OCI-LY3 (cell line): ENCODE results near the gene ACOT11.

ENCODE experiments used
- H2AFZ ChIP-seq: fragments of 200-600, 300-600 bp; shearing (Covaris generic); 2 replicates; pipeline ENCODE4 v1.6.0; 2014; ENCODE audit warnings: antibody characterized with exemption, low read depth, low read length
- H3K27ac ChIP-seq: fragments of 200-600, 300-600 bp; sonication (generic); 2 replicates; pipeline ENCODE4 v1.5.1; 2014; ENCODE audit warnings: mild to moderate bottlenecking, low read length, moderate library complexity, mixed read lengths
- H3K27me3 ChIP-seq: fragments of 200-600, 300-600 bp; sonication (generic); 2 replicates; pipeline ENCODE4 v1.6.1; 2014; ENCODE audit warnings: low read depth, low read length, mixed read lengths
- H3K36me3 ChIP-seq: fragments of 200-600, 300-600 bp; sonication (generic); replicated peaks from 2 replicates; pipeline ENCODE3; 2014; ENCODE audit warnings: low read depth, low read length, mixed read lengths
- H3K4me1 ChIP-seq: fragments of 300-600, 200-600 bp; sonication (generic); 2 replicates; pipeline ENCODE4 v1.6.1; 2014; ENCODE audit warnings: low read length, mixed read lengths
- H3K4me2 ChIP-seq: fragments of 200-600, 300-600 bp; sonication (generic); 2 replicates; pipeline ENCODE4 v1.6.1; 2014; ENCODE audit warnings: low read length, mixed read lengths
- H3K4me3 ChIP-seq: fragments of 300-600, 200-600 bp; sonication (generic); 2 replicates; pipeline ENCODE4 v1.5.1; 2014; ENCODE audit warnings: antibody characterized with exemption, mild to moderate bottlenecking, low read length, moderate library complexity
- H3K79me2 ChIP-seq: fragments of 300-600, 200-600 bp; shearing (Covaris generic); 2 replicates; pipeline ENCODE4 v1.6.1; 2014; ENCODE audit warnings: mild to moderate bottlenecking, low read length, mixed read lengths
- H3K9ac ChIP-seq: fragments of 300-600, 200-600 bp; shearing (Covaris generic); 2 replicates; pipeline ENCODE4 v1.6.0; 2014; ENCODE audit warnings: mild to moderate bottlenecking, low read length, moderate library complexity
- H3K9me3 ChIP-seq: fragments of 200-600, 300-600 bp; shearing (Covaris generic); 2 replicates; pipeline ENCODE4 v1.6.1; 2014; ENCODE audit warnings: low read length, mixed read lengths; ENCODE audit not compliant: insufficient read depth
- H4K20me1 ChIP-seq: fragments of 200-600, 300-600 bp; sonication (generic); 2 replicates; pipeline ENCODE4 v1.6.1; 2016; ENCODE audit warnings: low read length, mixed read lengths; ENCODE audit not compliant: insufficient read depth
- EZH2phosphoT487 ChIP-seq: fragments of 200-600 bp; shearing (Covaris generic); IDR thresholded peaks from 2 replicates; pipeline ENCODE4 v1.6.1; 2018; ENCODE audit warnings: antibody characterized with exemption, mixed run types, low read depth
- TF ChIP-seq, protein P1 (sequence below): fragments of 200-600, 300-600 bp; sonication (generic); IDR thresholded peaks from 2 replicates; pipeline ENCODE4 v1.5.1; 2014; ENCODE audit warnings: antibody characterized with exemption, low read length, low read depth

ACOT11 gene

DNA sequence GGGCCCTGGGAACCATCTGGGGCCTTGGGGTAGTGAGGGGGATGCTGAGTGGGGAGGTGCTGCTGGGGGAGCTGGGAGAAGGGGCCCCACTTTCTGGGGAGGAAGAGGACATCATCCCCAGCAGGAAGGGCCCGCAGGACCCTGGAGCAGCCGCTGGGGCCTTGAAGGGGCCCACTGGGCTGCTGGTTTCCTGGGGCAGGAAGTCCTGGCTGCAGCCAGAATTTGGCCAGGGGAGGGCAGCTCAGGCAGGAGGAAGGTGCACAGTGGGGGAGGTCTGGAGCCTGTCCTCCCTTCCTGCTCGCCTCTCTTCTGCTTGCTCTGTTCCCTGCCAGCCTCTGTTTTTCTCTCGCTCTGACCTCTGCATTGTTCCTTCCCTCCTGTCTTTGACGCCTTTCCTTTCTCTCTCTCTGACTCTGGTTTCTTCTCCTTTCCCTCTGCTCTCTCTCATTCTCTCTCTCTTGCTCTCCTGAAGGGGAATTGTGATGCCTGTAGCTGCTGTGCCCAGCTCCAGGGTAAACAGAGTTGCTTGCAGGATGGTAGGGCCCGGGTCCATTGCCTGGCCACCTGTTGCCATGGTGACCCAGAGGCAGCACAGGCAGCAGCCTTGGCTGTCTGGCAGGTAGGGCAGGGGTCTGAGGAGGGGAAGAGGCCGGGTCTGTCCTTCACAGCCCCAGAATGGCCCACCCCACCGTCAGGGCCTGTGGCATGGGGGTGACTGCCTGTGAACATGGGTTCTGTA lies 23.9 kb downstream of the ACOT11 start:
- H3K9ac ChIP-seq = no peak overlapping the region
- H3K9me3 ChIP-seq = no peaks in the 10 kb centered on the region
- no peak overlapping the region for H3K4me2 ChIP-seq

DNA sequence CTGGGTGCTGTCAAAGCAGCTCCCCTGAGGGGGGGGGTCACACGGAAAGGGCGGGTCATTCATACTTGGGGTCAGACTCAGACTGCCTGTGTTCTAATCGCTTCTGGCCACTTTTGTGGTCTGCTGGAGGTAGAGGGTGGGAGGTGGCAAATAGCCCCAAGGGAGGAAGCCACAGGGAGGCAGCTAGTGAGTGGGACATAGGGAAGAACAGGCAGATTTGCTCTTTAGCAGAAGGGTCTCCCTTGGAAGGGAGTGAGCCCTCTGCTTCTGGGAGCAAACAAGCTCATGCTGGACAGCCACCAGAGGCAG lies 24.5 kb downstream of the ACOT11 start:
- Histone ChIP-seq H3K9ac (no peak overlapping the region), H3K4me2 (no peak overlapping the region), H4K20me1 (no peaks in the 10 kb centered on the region), H3K4me3 (no peak overlapping the region), H3K9me3 (no peaks in the 10 kb centered on the region), H3K27me3 (no peaks in the 10 kb centered on the region), H3K4me1 (no peaks in the 10 kb centered on the region), H3K27ac (no peak overlapping the region), H3K36me3 (no peaks in the 10 kb centered on the region), H3K79me2 (no peaks in the 10 kb centered on the region), H2AFZ (no peak overlapping the region)
- TF ChIP-seq EZH2phosphoT487 = no peak
- TF ChIP-seq, protein P1, sequence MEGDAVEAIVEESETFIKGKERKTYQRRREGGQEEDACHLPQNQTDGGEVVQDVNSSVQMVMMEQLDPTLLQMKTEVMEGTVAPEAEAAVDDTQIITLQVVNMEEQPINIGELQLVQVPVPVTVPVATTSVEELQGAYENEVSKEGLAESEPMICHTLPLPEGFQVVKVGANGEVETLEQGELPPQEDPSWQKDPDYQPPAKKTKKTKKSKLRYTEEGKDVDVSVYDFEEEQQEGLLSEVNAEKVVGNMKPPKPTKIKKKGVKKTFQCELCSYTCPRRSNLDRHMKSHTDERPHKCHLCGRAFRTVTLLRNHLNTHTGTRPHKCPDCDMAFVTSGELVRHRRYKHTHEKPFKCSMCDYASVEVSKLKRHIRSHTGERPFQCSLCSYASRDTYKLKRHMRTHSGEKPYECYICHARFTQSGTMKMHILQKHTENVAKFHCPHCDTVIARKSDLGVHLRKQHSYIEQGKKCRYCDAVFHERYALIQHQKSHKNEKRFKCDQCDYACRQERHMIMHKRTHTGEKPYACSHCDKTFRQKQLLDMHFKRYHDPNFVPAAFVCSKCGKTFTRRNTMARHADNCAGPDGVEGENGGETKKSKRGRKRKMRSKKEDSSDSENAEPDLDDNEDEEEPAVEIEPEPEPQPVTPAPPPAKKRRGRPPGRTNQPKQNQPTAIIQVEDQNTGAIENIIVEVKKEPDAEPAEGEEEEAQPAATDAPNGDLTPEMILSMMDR = no peak

More for the DNA sequence above, 23.9 kb downstream of the ACOT11 start:
- no peaks in the 10 kb centered on the region for H4K20me1 ChIP-seq
- no peaks in the 10 kb centered on the region for H3K4me1 ChIP-seq
- no peak overlapping the region for H3K4me3 ChIP-seq
- H3K27ac ChIP-seq = no peak overlapping the region
- H2AFZ ChIP-seq = no peak overlapping the region
- no peaks in the 10 kb centered on the region for H3K36me3 ChIP-seq
- TF ChIP-seq EZH2phosphoT487 = no peak
- TF ChIP-seq, protein P1 = no peak
- no peaks in the 10 kb centered on the region for H3K79me2 ChIP-seq
- H3K27me3 ChIP-seq = no peaks in the 10 kb centered on the region

- no peak overlapping the region for H2AFZ ChIP-seq
- no peaks in the 10 kb centered on the region for H4K20me1 ChIP-seq
- no peak for TF ChIP-seq EZH2phosphoT487
- H3K4me3 ChIP-seq = no peak overlapping the region
- H3K4me1 ChIP-seq = no peaks in the 10 kb centered on the region
- H3K4me2 ChIP-seq = no peak overlapping the region
- no peaks in the 10 kb centered on the region for H3K79me2 ChIP-seq
- H3K27me3 ChIP-seq = no peaks in the 10 kb centered on the region
- H3K9me3 ChIP-seq = no peaks in the 10 kb centered on the region
- H3K27ac ChIP-seq = no peak overlapping the region
- no peak overlapping the region for H3K9ac ChIP-seq
- no peaks in the 10 kb centered on the region for H3K36me3 ChIP-seq
These were observed 26.2 kb downstream of the ACOT11 start for GRCh38 chr1:54574158-54574778.

GRCh38 chr1:54575161-54575560 lies 27.1 kb downstream of the ACOT11 start:
- Histone ChIP-seq H3K27me3 (no peaks in the 10 kb centered on the region), H3K4me2 (no peak overlapping the region), H3K79me2 (no peaks in the 10 kb centered on the region), H3K27ac (no peak overlapping the region), H3K9ac (no peak overlapping the region), H3K4me3 (no peak overlapping the region), H3K4me1 (no peaks in the 10 kb centered on the region), H3K36me3 (no peaks in the 10 kb centered on the region), H3K9me3 (no peaks in the 10 kb centered on the region), H2AFZ (no peak overlapping the region), H4K20me1 (no peaks in the 10 kb centered on the region)
- no peak for TF ChIP-seq EZH2phosphoT487
- TF ChIP-seq, protein P1 = no peak
